ENCODE data around the gene MINK1. TPM values are rescaled to one million over a fixed set of nuclear protein-coding genes. Genes with fewer than 3 reads are reported as not detected.

The MINK1 gene
- total and polyA plus RNA-seq, 2 of the 8 experiments (the other 6 are each of a cell fraction or from before 2014, with no cell fraction given) = 26.9 to 77.7 TPM

DNA sequence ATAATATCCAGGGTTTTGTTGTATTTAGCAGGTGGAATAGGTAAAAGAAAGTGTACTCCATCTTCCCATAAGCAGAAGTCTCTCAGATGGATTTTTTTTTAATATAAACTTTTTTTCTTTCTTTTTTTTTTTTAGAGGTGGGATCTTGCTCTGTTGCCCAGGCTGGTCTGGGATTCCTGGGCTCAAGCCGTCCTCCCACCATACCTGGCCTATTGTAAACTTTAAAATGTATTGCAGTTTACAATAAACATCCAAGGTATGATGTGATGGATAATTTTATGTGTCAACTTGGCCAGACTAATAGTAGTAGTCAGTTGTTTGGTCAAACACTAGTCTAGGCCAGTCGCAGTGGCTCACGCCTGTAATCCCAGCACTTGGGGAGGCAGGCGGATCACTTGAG, 88.2 kb downstream of the MINK1 start (continued):
- TF ChIP-seq, protein P1, sequence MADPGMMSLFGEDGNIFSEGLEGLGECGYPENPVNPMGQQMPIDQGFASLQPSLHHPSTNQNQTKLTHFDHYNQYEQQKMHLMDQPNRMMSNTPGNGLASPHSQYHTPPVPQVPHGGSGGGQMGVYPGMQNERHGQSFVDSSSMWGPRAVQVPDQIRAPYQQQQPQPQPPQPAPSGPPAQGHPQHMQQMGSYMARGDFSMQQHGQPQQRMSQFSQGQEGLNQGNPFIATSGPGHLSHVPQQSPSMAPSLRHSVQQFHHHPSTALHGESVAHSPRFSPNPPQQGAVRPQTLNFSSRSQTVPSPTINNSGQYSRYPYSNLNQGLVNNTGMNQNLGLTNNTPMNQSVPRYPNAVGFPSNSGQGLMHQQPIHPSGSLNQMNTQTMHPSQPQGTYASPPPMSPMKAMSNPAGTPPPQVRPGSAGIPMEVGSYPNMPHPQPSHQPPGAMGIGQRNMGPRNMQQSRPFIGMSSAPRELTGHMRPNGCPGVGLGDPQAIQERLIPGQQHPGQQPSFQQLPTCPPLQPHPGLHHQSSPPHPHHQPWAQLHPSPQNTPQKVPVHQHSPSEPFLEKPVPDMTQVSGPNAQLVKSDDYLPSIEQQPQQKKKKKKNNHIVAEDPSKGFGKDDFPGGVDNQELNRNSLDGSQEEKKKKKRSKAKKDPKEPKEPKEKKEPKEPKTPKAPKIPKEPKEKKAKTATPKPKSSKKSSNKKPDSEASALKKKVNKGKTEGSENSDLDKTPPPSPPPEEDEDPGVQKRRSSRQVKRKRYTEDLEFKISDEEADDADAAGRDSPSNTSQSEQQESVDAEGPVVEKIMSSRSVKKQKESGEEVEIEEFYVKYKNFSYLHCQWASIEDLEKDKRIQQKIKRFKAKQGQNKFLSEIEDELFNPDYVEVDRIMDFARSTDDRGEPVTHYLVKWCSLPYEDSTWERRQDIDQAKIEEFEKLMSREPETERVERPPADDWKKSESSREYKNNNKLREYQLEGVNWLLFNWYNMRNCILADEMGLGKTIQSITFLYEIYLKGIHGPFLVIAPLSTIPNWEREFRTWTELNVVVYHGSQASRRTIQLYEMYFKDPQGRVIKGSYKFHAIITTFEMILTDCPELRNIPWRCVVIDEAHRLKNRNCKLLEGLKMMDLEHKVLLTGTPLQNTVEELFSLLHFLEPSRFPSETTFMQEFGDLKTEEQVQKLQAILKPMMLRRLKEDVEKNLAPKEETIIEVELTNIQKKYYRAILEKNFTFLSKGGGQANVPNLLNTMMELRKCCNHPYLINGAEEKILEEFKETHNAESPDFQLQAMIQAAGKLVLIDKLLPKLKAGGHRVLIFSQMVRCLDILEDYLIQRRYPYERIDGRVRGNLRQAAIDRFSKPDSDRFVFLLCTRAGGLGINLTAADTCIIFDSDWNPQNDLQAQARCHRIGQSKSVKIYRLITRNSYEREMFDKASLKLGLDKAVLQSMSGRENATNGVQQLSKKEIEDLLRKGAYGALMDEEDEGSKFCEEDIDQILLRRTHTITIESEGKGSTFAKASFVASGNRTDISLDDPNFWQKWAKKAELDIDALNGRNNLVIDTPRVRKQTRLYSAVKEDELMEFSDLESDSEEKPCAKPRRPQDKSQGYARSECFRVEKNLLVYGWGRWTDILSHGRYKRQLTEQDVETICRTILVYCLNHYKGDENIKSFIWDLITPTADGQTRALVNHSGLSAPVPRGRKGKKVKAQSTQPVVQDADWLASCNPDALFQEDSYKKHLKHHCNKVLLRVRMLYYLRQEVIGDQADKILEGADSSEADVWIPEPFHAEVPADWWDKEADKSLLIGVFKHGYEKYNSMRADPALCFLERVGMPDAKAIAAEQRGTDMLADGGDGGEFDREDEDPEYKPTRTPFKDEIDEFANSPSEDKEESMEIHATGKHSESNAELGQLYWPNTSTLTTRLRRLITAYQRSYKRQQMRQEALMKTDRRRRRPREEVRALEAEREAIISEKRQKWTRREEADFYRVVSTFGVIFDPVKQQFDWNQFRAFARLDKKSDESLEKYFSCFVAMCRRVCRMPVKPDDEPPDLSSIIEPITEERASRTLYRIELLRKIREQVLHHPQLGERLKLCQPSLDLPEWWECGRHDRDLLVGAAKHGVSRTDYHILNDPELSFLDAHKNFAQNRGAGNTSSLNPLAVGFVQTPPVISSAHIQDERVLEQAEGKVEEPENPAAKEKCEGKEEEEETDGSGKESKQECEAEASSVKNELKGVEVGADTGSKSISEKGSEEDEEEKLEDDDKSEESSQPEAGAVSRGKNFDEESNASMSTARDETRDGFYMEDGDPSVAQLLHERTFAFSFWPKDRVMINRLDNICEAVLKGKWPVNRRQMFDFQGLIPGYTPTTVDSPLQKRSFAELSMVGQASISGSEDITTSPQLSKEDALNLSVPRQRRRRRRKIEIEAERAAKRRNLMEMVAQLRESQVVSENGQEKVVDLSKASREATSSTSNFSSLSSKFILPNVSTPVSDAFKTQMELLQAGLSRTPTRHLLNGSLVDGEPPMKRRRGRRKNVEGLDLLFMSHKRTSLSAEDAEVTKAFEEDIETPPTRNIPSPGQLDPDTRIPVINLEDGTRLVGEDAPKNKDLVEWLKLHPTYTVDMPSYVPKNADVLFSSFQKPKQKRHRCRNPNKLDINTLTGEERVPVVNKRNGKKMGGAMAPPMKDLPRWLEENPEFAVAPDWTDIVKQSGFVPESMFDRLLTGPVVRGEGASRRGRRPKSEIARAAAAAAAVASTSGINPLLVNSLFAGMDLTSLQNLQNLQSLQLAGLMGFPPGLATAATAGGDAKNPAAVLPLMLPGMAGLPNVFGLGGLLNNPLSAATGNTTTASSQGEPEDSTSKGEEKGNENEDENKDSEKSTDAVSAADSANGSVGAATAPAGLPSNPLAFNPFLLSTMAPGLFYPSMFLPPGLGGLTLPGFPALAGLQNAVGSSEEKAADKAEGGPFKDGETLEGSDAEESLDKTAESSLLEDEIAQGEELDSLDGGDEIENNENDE (IDR thresholded peaks at IDR 0.05; ENCODE audit: insufficient replicate concordance, low read length) = no peak
- TF ChIP-seq, protein P2, sequence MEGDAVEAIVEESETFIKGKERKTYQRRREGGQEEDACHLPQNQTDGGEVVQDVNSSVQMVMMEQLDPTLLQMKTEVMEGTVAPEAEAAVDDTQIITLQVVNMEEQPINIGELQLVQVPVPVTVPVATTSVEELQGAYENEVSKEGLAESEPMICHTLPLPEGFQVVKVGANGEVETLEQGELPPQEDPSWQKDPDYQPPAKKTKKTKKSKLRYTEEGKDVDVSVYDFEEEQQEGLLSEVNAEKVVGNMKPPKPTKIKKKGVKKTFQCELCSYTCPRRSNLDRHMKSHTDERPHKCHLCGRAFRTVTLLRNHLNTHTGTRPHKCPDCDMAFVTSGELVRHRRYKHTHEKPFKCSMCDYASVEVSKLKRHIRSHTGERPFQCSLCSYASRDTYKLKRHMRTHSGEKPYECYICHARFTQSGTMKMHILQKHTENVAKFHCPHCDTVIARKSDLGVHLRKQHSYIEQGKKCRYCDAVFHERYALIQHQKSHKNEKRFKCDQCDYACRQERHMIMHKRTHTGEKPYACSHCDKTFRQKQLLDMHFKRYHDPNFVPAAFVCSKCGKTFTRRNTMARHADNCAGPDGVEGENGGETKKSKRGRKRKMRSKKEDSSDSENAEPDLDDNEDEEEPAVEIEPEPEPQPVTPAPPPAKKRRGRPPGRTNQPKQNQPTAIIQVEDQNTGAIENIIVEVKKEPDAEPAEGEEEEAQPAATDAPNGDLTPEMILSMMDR (IDR thresholded peaks at IDR 0.05; ENCODE audit: control extremely low read depth in 1 of 3, insufficient read depth in 1 of 3, low read depth in 1 of 3, low read length in 3 of 3) = no peak
- TF ChIP-seq TAF7 (optimal IDR thresholded peaks at IDR 0.05; ENCODE audit: borderline replicate concordance, low read depth, low read length) (no peak), POU5F1 (IDR thresholded peaks at IDR 0.05; ENCODE audit: low read depth, low read length) (no peak), CBX5 (IDR thresholded peaks at IDR 0.05; ENCODE audit: low read depth, low read length) (no peak), GTF2F1 (IDR thresholded peaks at IDR 0.05; ENCODE audit: borderline replicate concordance, low read depth, low read length) (no peak), ZNF274 (IDR thresholded peaks at IDR 0.05; ENCODE audit: borderline replicate concordance, extremely low read depth, low read length) (no peak), BCL11A (IDR thresholded peaks at IDR 0.05; ENCODE audit: low read depth in 2 of 2, low read length in 2 of 2) (no peak)
- TF ChIP-seq, protein P3, sequence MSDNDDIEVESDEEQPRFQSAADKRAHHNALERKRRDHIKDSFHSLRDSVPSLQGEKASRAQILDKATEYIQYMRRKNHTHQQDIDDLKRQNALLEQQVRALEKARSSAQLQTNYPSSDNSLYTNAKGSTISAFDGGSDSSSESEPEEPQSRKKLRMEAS (IDR thresholded peaks at IDR 0.05) = no peak
